ENCODE results near the gene MYO5C. TPM values are rescaled to one million over a fixed set of nuclear protein-coding genes. Genes with fewer than 3 reads are reported as not detected.

MYO5C gene
- total RNA-seq, 2 experiments from 2014 or later: 1.6 to 4.1 TPM

GRCh38 chr15:52340093-52340492 lies 44.5 kb upstream of the MYO5C start:
- Histone ChIP-seq H3K4me3 (ENCODE audit: low read depth, low read length, poor library complexity, severe bottlenecking) (no peak overlapping the region), H2AFZ (ENCODE audit: low read length) (no peak overlapping the region), H3K4me1 (ENCODE audit: insufficient read depth, low read length, poor library complexity, severe bottlenecking) (peaks cover 10% of the 10 kb centered on the region), H3K27ac (ENCODE audit: low read depth, low read length, poor library complexity, severe bottlenecking) (no peak overlapping the region), H3K9me3 (ENCODE audit: low read length) (no peaks in the 10 kb centered on the region), H3K36me3 (ENCODE audit: insufficient read depth, low read length) (peaks cover 22% of the 10 kb centered on the region), H3K9me2 (ENCODE audit: insufficient read depth, low read length) (no peaks in the 10 kb centered on the region), H3K79me2 (ENCODE audit: insufficient read depth, low read depth, low read length) (no peaks in the 10 kb centered on the region), H3K4me2 (ENCODE audit: low read length) (no peak overlapping the region), H4K20me1 (ENCODE audit: insufficient read depth, low read length) (no peaks in the 10 kb centered on the region)
- no TSS peak for BruUV-seq (replicated peaks)
- intact Hi-C loops (cut with micrococcal nuclease; ENCODE audit: unreplicated experiment): no loop called here
- no peak for DNase-seq (ENCODE audit: low spot score)
- POLR2A ChIA-PET: interaction anchor here (0.6 kb wide), 1 partner anchor 117 kb away, joined by 5 read pairs; no protein-coding TSS in a partner anchor
- CTCF ChIA-PET (ENCODE audit: unreplicated experiment): no interaction called here
- no peak for TF ChIP-seq EZH2phosphoT487 (IDR thresholded peaks at IDR 0.05; ENCODE audit: borderline replicate concordance, low read depth, low read length)
- TF ChIP-seq, protein P1, sequence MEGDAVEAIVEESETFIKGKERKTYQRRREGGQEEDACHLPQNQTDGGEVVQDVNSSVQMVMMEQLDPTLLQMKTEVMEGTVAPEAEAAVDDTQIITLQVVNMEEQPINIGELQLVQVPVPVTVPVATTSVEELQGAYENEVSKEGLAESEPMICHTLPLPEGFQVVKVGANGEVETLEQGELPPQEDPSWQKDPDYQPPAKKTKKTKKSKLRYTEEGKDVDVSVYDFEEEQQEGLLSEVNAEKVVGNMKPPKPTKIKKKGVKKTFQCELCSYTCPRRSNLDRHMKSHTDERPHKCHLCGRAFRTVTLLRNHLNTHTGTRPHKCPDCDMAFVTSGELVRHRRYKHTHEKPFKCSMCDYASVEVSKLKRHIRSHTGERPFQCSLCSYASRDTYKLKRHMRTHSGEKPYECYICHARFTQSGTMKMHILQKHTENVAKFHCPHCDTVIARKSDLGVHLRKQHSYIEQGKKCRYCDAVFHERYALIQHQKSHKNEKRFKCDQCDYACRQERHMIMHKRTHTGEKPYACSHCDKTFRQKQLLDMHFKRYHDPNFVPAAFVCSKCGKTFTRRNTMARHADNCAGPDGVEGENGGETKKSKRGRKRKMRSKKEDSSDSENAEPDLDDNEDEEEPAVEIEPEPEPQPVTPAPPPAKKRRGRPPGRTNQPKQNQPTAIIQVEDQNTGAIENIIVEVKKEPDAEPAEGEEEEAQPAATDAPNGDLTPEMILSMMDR (conservative IDR thresholded peaks at IDR 0.05; ENCODE audit: low read length): no peak

GRCh38 chr15:52338891-52339290 lies 43.3 kb upstream of the MYO5C start:
- Histone ChIP-seq H3K4me1 (ENCODE audit: insufficient read depth, low read length, poor library complexity, severe bottlenecking) (peaks cover 10% of the 10 kb centered on the region), H3K4me3 (ENCODE audit: low read depth, low read length, poor library complexity, severe bottlenecking) (no peak overlapping the region), H2AFZ (ENCODE audit: low read length) (no peak overlapping the region), H3K9me3 (ENCODE audit: low read length) (no peaks in the 10 kb centered on the region), H3K9me2 (ENCODE audit: insufficient read depth, low read length) (no peaks in the 10 kb centered on the region), H3K36me3 (ENCODE audit: insufficient read depth, low read length) (peaks cover 20% of the 10 kb centered on the region), H3K4me2 (ENCODE audit: low read length) (no peak overlapping the region), H3K79me2 (ENCODE audit: insufficient read depth, low read depth, low read length) (no peaks in the 10 kb centered on the region), H3K27ac (ENCODE audit: low read depth, low read length, poor library complexity, severe bottlenecking) (no peak overlapping the region), H4K20me1 (ENCODE audit: insufficient read depth, low read length) (no peaks in the 10 kb centered on the region)
- intact Hi-C loops (cut with micrococcal nuclease; ENCODE audit: unreplicated experiment): no loop called here
- TF ChIP-seq EZH2phosphoT487 (IDR thresholded peaks at IDR 0.05; ENCODE audit: borderline replicate concordance, low read depth, low read length): no peak
- TF ChIP-seq, protein P1 (conservative IDR thresholded peaks at IDR 0.05; ENCODE audit: low read length): no peak
- ChIA-PET CTCF (ENCODE audit: unreplicated experiment) (no interaction called here), POLR2A (interaction anchor here (0.6 kb wide), 1 partner anchor 69 kb away, joined by 4 read pairs; no protein-coding TSS in a partner anchor)
- no peak for DNase-seq (ENCODE audit: low spot score)
- BruUV-seq (replicated peaks): no TSS peak

GRCh38 chr15:52338058-52338457 lies 42.5 kb upstream of the MYO5C start:
- no peaks in the 10 kb centered on the region for H4K20me1 ChIP-seq (ENCODE audit: insufficient read depth, low read length)
- H3K4me3 ChIP-seq (ENCODE audit: low read depth, low read length, poor library complexity, severe bottlenecking): no peak overlapping the region
- BruUV-seq (replicated peaks): no TSS peak
- no peak overlapping the region for H2AFZ ChIP-seq (ENCODE audit: low read length)
- no peak overlapping the region for H3K27ac ChIP-seq (ENCODE audit: low read depth, low read length, poor library complexity, severe bottlenecking)
- no peaks in the 10 kb centered on the region for H3K9me3 ChIP-seq (ENCODE audit: low read length)
- H3K4me2 ChIP-seq (ENCODE audit: low read length): no peak overlapping the region
- ChIA-PET CTCF (ENCODE audit: unreplicated experiment) (no interaction called here), POLR2A (no interaction called here)
- DNase-seq (ENCODE audit: low spot score): no peak
- peaks cover 20% of the 10 kb centered on the region for H3K36me3 ChIP-seq (ENCODE audit: insufficient read depth, low read length)
- H3K4me1 ChIP-seq (ENCODE audit: insufficient read depth, low read length, poor library complexity, severe bottlenecking): peaks cover 10% of the 10 kb centered on the region
- TF ChIP-seq, protein P1 (conservative IDR thresholded peaks at IDR 0.05; ENCODE audit: low read length): no peak
- TF ChIP-seq EZH2phosphoT487 (IDR thresholded peaks at IDR 0.05; ENCODE audit: borderline replicate concordance, low read depth, low read length): no peak
- no peaks in the 10 kb centered on the region for H3K79me2 ChIP-seq (ENCODE audit: insufficient read depth, low read depth, low read length)
- intact Hi-C loops (cut with micrococcal nuclease; ENCODE audit: unreplicated experiment): no loop called here
- no peaks in the 10 kb centered on the region for H3K9me2 ChIP-seq (ENCODE audit: insufficient read depth, low read length)

Data from OCI-LY7 (cell line).